ENCODE results near the gene NPHP4. TPM values are rescaled to one million over a fixed set of nuclear protein-coding genes. Genes with fewer than 3 reads are reported as not detected.

Gene NPHP4
- total and polyA plus RNA-seq, 9 of the 15 experiments (the other 6 are each of a cell fraction or from before 2014, with no cell fraction given) = 0.52 to 26.2 (median 6.7) TPM

DNA sequence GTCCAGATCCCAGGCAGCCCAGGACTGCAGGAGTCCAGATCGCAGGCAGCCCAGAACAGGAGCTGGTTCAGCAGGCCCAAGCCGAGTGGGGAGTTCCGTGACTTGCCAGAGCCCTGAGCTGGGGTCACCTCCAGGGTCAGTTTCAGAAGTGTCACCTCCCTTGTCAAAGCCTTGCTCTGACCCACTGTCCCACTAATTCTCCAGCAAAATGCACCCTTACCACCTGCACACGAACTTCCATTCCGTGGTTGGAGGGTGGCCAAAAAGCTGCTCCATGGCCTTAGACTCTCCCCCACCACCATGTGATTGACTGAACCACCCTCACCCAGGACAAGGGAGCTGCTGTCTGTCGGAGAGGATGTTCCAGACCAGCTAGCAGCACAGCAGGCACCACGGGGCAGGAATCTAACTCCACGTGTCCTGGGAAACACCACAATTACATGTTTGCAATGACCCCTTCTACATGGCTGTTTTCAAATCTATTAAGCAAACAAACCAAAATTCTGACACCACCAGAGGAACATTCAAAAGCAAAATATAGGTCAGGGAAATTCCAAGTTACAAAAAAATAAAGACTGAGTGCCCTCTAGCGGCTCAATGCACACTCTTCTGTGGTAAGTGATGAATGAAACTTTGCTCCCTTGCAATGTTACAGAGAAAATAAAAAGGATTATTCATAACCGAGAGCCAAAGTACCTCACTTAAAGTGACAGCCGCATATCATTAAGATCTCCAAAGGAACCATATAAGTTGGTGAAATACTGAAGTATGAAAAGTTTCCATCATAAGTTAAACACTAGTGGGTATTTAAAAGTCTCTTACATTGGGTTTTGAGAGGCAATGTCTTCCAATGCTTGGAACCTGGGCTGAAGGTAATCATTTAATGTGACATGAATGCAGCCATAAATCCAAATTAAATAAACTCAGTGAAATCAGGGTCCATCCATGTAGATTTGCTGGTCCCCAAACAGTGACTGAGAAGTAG lies 76.3 kb downstream of the NPHP4 start:
- intact Hi-C loops (cut with micrococcal nuclease) (loop anchor here (2.0 to 10.0 kb wide), 4 partner anchors 76 to 407 kb away; partner anchors contain the start of gene NPHP4), in situ Hi-C loops (cut with MboI) (loop anchor here (10.0 kb wide), 1 partner anchor 411 kb away; no protein-coding TSS in a partner anchor)
- Histone ChIP-seq H3K4me3 (no peak overlapping the region), H3K4me1 (replicated peaks in 1 of 2; ENCODE audit: control insufficient read depth in 2 of 2, insufficient read depth in 2 of 2, low read length in 2 of 2) (peaks cover 17 to 29% of the 10 kb centered on the region in 2 experiments), H2AFZ (ENCODE audit: low read depth, low read length) (no peak overlapping the region), H3K9me3 (replicated peaks; ENCODE audit: control insufficient read depth, insufficient read depth, low read depth, low read length) (no peaks in the 10 kb centered on the region), H3K9me1 (ENCODE audit: control insufficient read depth, insufficient read depth, low read length) (no peaks in the 10 kb centered on the region), H3K4me2 (ENCODE audit: insufficient read depth, low read length) (no peak overlapping the region), H3K79me2 (ENCODE audit: control insufficient read depth, insufficient read depth, low read length) (no peaks in the 10 kb centered on the region), H4K20me1 (replicated peaks; ENCODE audit: control insufficient read depth, insufficient read depth, low read length) (no peaks in the 10 kb centered on the region), H3K9ac (ENCODE audit: insufficient read depth in 1 of 2, low read depth in 2 of 2, low read length in 2 of 2) (peak overlapping the region in 1 of 2 experiments; percentile 18; a peak in 1 of 4 replicates), H3K27ac (ENCODE audit: extremely low read depth, low read depth, low read length) (peak overlapping the region; percentile 84; the same call in 1 of the 3 replicates), H3K36me3 (ENCODE audit: control insufficient read depth, insufficient read depth, low read length) (peaks cover 7% of the 10 kb centered on the region; the same call in 2 of the 3 replicates), H3K27me3 (ENCODE audit: control insufficient read depth in 2 of 2, insufficient read depth in 2 of 2, low read length in 2 of 2) (no peaks in the 10 kb centered on the region)
- DNase-seq (ENCODE audit: extremely low read depth in 1 of 4, low spot score in 3 of 4) = peak; percentile 53 to 66 (median 57)
- no TSS peak for BruUV-seq (replicated peaks)
- peak; percentile 57 for ATAC-seq
- 38% methylated on average over 11 of the region's 11 CpGs for WGBS (ENCODE audit: insufficient coverage, low coverage, missing lambda C conversion rate)
- CTCF ChIA-PET (ENCODE audit: low intra/inter-chr PET ratio) = interaction anchor here (0.6 to 1.4 kb wide), 2 partner anchors 30 to 401 kb away, joined by 3 read pairs; no protein-coding TSS in a partner anchor
- POLR2A ChIA-PET = interaction anchor here (1.0 to 1.5 kb wide), 2 partner anchors 14 to 30 kb away, joined by 3 to 6 read pairs; no protein-coding TSS in a partner anchor
- peak; percentile 89 for FAIRE-seq
- no peak for TF ChIP-seq CHD4 (IDR thresholded peaks at IDR 0.05; ENCODE audit: insufficient read depth, insufficient replicate concordance, low read depth, low read length, poor library complexity, severe bottlenecking)
- TF ChIP-seq, protein P1, sequence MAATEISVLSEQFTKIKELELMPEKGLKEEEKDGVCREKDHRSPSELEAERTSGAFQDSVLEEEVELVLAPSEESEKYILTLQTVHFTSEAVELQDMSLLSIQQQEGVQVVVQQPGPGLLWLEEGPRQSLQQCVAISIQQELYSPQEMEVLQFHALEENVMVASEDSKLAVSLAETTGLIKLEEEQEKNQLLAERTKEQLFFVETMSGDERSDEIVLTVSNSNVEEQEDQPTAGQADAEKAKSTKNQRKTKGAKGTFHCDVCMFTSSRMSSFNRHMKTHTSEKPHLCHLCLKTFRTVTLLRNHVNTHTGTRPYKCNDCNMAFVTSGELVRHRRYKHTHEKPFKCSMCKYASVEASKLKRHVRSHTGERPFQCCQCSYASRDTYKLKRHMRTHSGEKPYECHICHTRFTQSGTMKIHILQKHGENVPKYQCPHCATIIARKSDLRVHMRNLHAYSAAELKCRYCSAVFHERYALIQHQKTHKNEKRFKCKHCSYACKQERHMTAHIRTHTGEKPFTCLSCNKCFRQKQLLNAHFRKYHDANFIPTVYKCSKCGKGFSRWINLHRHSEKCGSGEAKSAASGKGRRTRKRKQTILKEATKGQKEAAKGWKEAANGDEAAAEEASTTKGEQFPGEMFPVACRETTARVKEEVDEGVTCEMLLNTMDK (IDR thresholded peaks at IDR 0.05; ENCODE audit: borderline replicate concordance, insufficient read depth, low read depth, low read length, poor library complexity, severe bottlenecking) = peak; percentile 28
- TF ChIP-seq CREB3 (tag; conservative IDR thresholded peaks at IDR 0.05; ENCODE audit: low read depth) = no peak
- TF ChIP-seq SMARCA4 (IDR thresholded peaks at IDR 0.05) = 0 out of 2 replicates have a peak, but pooled peaks have one; percentile 26
- no peak for TF ChIP-seq PBX2 (CRISPR knock-in tag; IDR thresholded peaks at IDR 0.05; ENCODE audit: low read depth)
- TF ChIP-seq PBX2 (tag; conservative IDR thresholded peaks at IDR 0.05; ENCODE audit: low read depth) = 0 out of 2 replicates have a peak, but pooled peaks have one; percentile 11
- TF ChIP-seq BMI1 (IDR thresholded peaks at IDR 0.05; ENCODE audit: low read length) = no peak
- TF ChIP-seq ATF4 (CRISPR knock-in tag; IDR thresholded peaks at IDR 0.05) = no peak
- peak; percentile 45; the same call in 1 of the 2 replicates for TF ChIP-seq SMC3 (conservative IDR thresholded peaks at IDR 0.05; ENCODE audit: insufficient read depth, low read depth, low read length)
- TF ChIP-seq HDGF (IDR thresholded peaks at IDR 0.05) = peak; percentile 72; the same call in 1 of the 2 replicates
- TF ChIP-seq LARP7 (IDR thresholded peaks at IDR 0.05) = no peak
- no peak for TF ChIP-seq FIP1L1 (IDR thresholded peaks at IDR 0.05; ENCODE audit: low read depth, low read length, poor library complexity, severe bottlenecking)
